OCI-LY1 (cell line): ENCODE data around the gene HUS1.

Source experiments
- H2AFZ ChIP-seq: fragments of 200-600 bp; sonication (generic), shearing (Covaris generic); 2 replicates; pipeline ENCODE4 v1.6.0; 2014; ENCODE audit warnings: antibody characterized with exemption, mild to moderate bottlenecking, low read length
- H3F3A ChIP-seq: fragments of 200-600 bp; sonication (generic), shearing (Covaris generic); 2 replicates; pipeline ENCODE4 v1.6.0; 2014; ENCODE audit warnings: mild to moderate bottlenecking, antibody characterized with exemption, low read length, moderate library complexity; ENCODE audit not compliant: insufficient read depth
- H3K27ac ChIP-seq: fragments of 200-600 bp; sonication (generic); 2 replicates; pipeline ENCODE4 v1.5.1; 2014; ENCODE audit warnings: low read length, mixed run types, mild to moderate bottlenecking, low read depth; ENCODE audit not compliant: poor library complexity, severe bottlenecking
- H3K27me3 ChIP-seq: fragments of 200-600 bp; sonication (generic); 2 replicates; pipeline ENCODE4 v1.6.0; 2014; ENCODE audit warnings: antibody characterized with exemption, mild to moderate bottlenecking, low read length, moderate library complexity; ENCODE audit not compliant: insufficient read depth
- H3K36me3 ChIP-seq: fragments of 200-600 bp; sonication (generic); 2 replicates; pipeline ENCODE4 v1.6.1; 2014; ENCODE audit warnings: mild to moderate bottlenecking, antibody characterized with exemption, low read length, moderate library complexity, mixed read lengths; ENCODE audit not compliant: insufficient read depth
- H3K4me1 ChIP-seq: fragments of 200-600 bp; sonication (generic); 2 replicates; pipeline ENCODE4 v1.5.1; 2014; ENCODE audit warnings: mild to moderate bottlenecking, low read length, moderate library complexity; ENCODE audit not compliant: insufficient read depth, severe bottlenecking
- H3K4me2 ChIP-seq: fragments of 200-600 bp; sonication (generic), shearing (Covaris generic); 2 replicates; pipeline ENCODE4 v1.6.1; 2014; ENCODE audit warnings: low read length
- H3K4me3 ChIP-seq: fragments of 200-600 bp; sonication (generic); 2 replicates; pipeline ENCODE4 v1.5.1; 2014; ENCODE audit warnings: low read length, low read depth, mild to moderate bottlenecking, mixed read lengths; ENCODE audit not compliant: poor library complexity, severe bottlenecking
- H3K79me2 ChIP-seq: fragments of 200-600 bp; shearing (Covaris generic); 2 replicates; pipeline ENCODE4 v1.6.1; 2016; ENCODE audit warnings: mixed run types, low read length, mixed read lengths; ENCODE audit not compliant: insufficient read depth
- H3K9ac ChIP-seq: fragments of 200-600 bp; sonication (generic), shearing (Covaris generic); 2 replicates; pipeline ENCODE4 v1.6.1; 2014; ENCODE audit warnings: mild to moderate bottlenecking, low read length, mixed read lengths
- H3K9me2 ChIP-seq: fragments of 200-600 bp; sonication (generic), shearing (Covaris generic); 2 replicates; pipeline ENCODE4 v1.6.1; 2014; ENCODE audit warnings: low read depth, mild to moderate bottlenecking, low read length, mixed read lengths
- H3K9me3 ChIP-seq: fragments of 200-600 bp; shearing (Covaris generic); 2 replicates; pipeline ENCODE4 v1.6.1; 2014; ENCODE audit warnings: low read length, mixed read lengths
- H4K20me1 ChIP-seq: fragments of 200-600 bp; sonication (generic), shearing (Covaris generic); 2 replicates; pipeline ENCODE4 v1.6.0; 2016; ENCODE audit warnings: mild to moderate bottlenecking, low read length; ENCODE audit not compliant: insufficient read depth
- CTCF ChIP-seq: fragments of 200-600 bp; sonication (generic), shearing (Covaris generic); IDR thresholded peaks from 2 replicates; pipeline ENCODE4 v1.5.1; 2017; ENCODE audit warnings: mild to moderate bottlenecking, antibody characterized with exemption, low read length, moderate library complexity, mixed read lengths
- EZH2 ChIP-seq: fragments of 200-600 bp; sonication (generic), shearing (Covaris generic); IDR thresholded peaks from 2 replicates; pipeline ENCODE4 v1.8.0; 2017; ENCODE audit warnings: borderline replicate concordance, mixed run types, mild to moderate bottlenecking, antibody characterized with exemption, low read length, moderate library complexity, mixed read lengths

The HUS1 gene

GRCh38 chr7:48011323-48011722 lies 31.9 kb upstream of the HUS1 start:
- Histone ChIP-seq H3K9me3 (no peaks in the 10 kb centered on the region), H3K4me1 (peaks cover 19% of the 10 kb centered on the region), H3K27ac (no peak overlapping the region), H4K20me1 (no peaks in the 10 kb centered on the region), H3K9me2 (no peaks in the 10 kb centered on the region), H3K79me2 (no peaks in the 10 kb centered on the region), H3F3A (no peaks in the 10 kb centered on the region), H3K4me3 (no peak overlapping the region), H2AFZ (no peak overlapping the region), H3K9ac (no peak overlapping the region), H3K4me2 (no peak overlapping the region), H3K36me3 (no peaks in the 10 kb centered on the region), H3K27me3 (no peaks in the 10 kb centered on the region)
- TF ChIP-seq EZH2 = no peak
- TF ChIP-seq CTCF = no peak

- Histone ChIP-seq H3K27me3 (no peaks in the 10 kb centered on the region), H3K9me2 (no peaks in the 10 kb centered on the region), H3F3A (no peaks in the 10 kb centered on the region), H3K79me2 (no peaks in the 10 kb centered on the region), H3K4me2 (no peak overlapping the region), H3K4me1 (peaks cover 33% of the 10 kb centered on the region), H4K20me1 (no peaks in the 10 kb centered on the region), H2AFZ (no peak overlapping the region), H3K36me3 (no peaks in the 10 kb centered on the region), H3K9ac (no peak overlapping the region), H3K27ac (no peak overlapping the region), H3K4me3 (no peak overlapping the region), H3K9me3 (no peaks in the 10 kb centered on the region)
- TF ChIP-seq CTCF (no peak), EZH2 (no peak)
Observed at GRCh38 chr7:48009954-48010353, 30.5 kb upstream of the HUS1 start.

- no peaks in the 10 kb centered on the region for H4K20me1 ChIP-seq
- H3K4me3 ChIP-seq = no peak overlapping the region
- no peak overlapping the region for H2AFZ ChIP-seq
- no peaks in the 10 kb centered on the region for H3K79me2 ChIP-seq
- no peaks in the 10 kb centered on the region for H3K27me3 ChIP-seq
- H3K27ac ChIP-seq = no peak overlapping the region
- H3F3A ChIP-seq = no peaks in the 10 kb centered on the region
- no peaks in the 10 kb centered on the region for H3K9me3 ChIP-seq
- peaks cover 40% of the 10 kb centered on the region for H3K4me1 ChIP-seq
- no peaks in the 10 kb centered on the region for H3K9me2 ChIP-seq
- TF ChIP-seq CTCF (no peak), EZH2 (no peak)
- no peak overlapping the region for H3K9ac ChIP-seq
- H3K4me2 ChIP-seq = no peak overlapping the region
- H3K36me3 ChIP-seq = no peaks in the 10 kb centered on the region
Observed at GRCh38 chr7:48009257-48009656, 29.8 kb upstream of the HUS1 start.
